ENCODE results near the gene ANAPC13. TPM values are rescaled to one million over a fixed set of nuclear protein-coding genes. Genes with fewer than 3 reads are reported as not detected.

ANAPC13 gene
- total and polyA plus RNA-seq, 8 donors = 63.5 to 103 (median 85.5) TPM

GRCh38 chr3:134459562-134459961, 26.2 kb downstream of the ANAPC13 start:
- intact Hi-C loops (cut with DNase I) = no loop called here
- DNase-seq = no peak
- H3K4me3 ChIP-seq = no peak overlapping the region
- no peak overlapping the region for H3K27ac ChIP-seq
- no peaks in the 10 kb centered on the region for H3K9me3 ChIP-seq
- no peaks in the 10 kb centered on the region for H3K36me3 ChIP-seq
- H3K27me3 ChIP-seq = no peaks in the 10 kb centered on the region
- no peak for ATAC-seq
- H3K4me1 ChIP-seq = peaks cover 6 to 8% of the 10 kb centered on the region in 2 donors
- TF ChIP-seq CTCF (IDR thresholded peaks at IDR 0.05) = no peak

- no peak for ATAC-seq
- intact Hi-C loops (cut with DNase I) = no loop called here
These were observed 27.3 kb downstream of the ANAPC13 start for GRCh38 chr3:134458406-134458945.

GRCh38 chr3:134457376-134458074, 28.3 kb downstream of the ANAPC13 start:
- no peak for DNase-seq
- intact Hi-C loops (cut with DNase I) = no loop called here

More at GRCh38 chr3:134458406-134458945, 27.3 kb downstream of the ANAPC13 start:
- no peak for TF ChIP-seq CTCF (IDR thresholded peaks at IDR 0.05)
- Histone ChIP-seq H3K4me3 (no peak overlapping the region), H3K36me3 (no peaks in the 10 kb centered on the region), H3K27ac (no peak overlapping the region), H3K9me3 (no peaks in the 10 kb centered on the region), H3K4me1 (peaks cover 6 to 8% of the 10 kb centered on the region in 2 donors), H3K27me3 (no peaks in the 10 kb centered on the region)
- DNase-seq = no peak

GRCh38 chr3:134453631-134454030, 32.2 kb downstream of the ANAPC13 start:
- intact Hi-C loops (cut with DNase I) = no loop called here
- Histone ChIP-seq H3K9me3 (no peaks in the 10 kb centered on the region), H3K27me3 (no peaks in the 10 kb centered on the region), H3K36me3 (no peaks in the 10 kb centered on the region), H3K4me3 (no peak overlapping the region), H3K4me1 (no peaks in the 10 kb centered on the region), H3K27ac (no peak overlapping the region)
- no peak for TF ChIP-seq CTCF (IDR thresholded peaks at IDR 0.05)
- no peak for DNase-seq
- no peak for ATAC-seq

More at GRCh38 chr3:134457376-134458074, 28.3 kb downstream of the ANAPC13 start:
- no peak for TF ChIP-seq CTCF (IDR thresholded peaks at IDR 0.05)
- H3K27ac ChIP-seq = no peak overlapping the region
- H3K27me3 ChIP-seq = no peaks in the 10 kb centered on the region
- H3K4me3 ChIP-seq = no peak overlapping the region
- ATAC-seq = no peak
- no peaks in the 10 kb centered on the region for H3K36me3 ChIP-seq
- peaks cover 6 to 8% of the 10 kb centered on the region in 2 donors for H3K4me1 ChIP-seq
- H3K9me3 ChIP-seq = no peaks in the 10 kb centered on the region

GRCh38 chr3:134449951-134450350, 35.8 kb downstream of the ANAPC13 start:
- peaks cover 0 to 11% of the 10 kb centered on the region in 2 donors for H3K4me1 ChIP-seq
- no peak overlapping the region for H3K4me3 ChIP-seq
- intact Hi-C loops (cut with DNase I) = no loop called here
- H3K27me3 ChIP-seq = no peaks in the 10 kb centered on the region
- no peak overlapping the region for H3K27ac ChIP-seq
- H3K9me3 ChIP-seq = no peaks in the 10 kb centered on the region
- no peak for TF ChIP-seq CTCF (IDR thresholded peaks at IDR 0.05)
- ATAC-seq (peak; percentile 24), DNase-seq (no peak)
- H3K36me3 ChIP-seq = no peaks in the 10 kb centered on the region
